H1 (cell line): ENCODE data around the gene ARHGEF16. TPM values are rescaled to one million over a fixed set of nuclear protein-coding genes. Genes with fewer than 3 reads are reported as not detected.

Source experiments
- CTCF ChIA-PET: fragments of 300-600 bp; sonication (Branson Sonifier 250); formaldehyde crosslinking; loops from one replicate; lab custom pipeline; 2021; ENCODE audit not compliant: partially characterized antibody; lab: Charles Lee
- POLR2A ChIA-PET: fragments of 300-600 bp; sonication (Branson Sonifier 250); formaldehyde crosslinking; loops from one replicate; lab custom pipeline; 2021; ENCODE audit warnings: inconsistent platforms; ENCODE audit not compliant: partially characterized antibody; lab: Charles Lee
- DNase-seq, 2 experiments: peaks; one replicate each; pipeline versions ENCODE4 v3.0.0 to v3.0.0-alpha.2; 2010 to 2022; ENCODE audit warnings: low spot score in 2 of 2, low read depth in 1 of 2, mixed read lengths in 1 of 2
- FAIRE-seq: peaks from 2 replicates; lab custom pipeline; 2011; peaks lifted over from hg19 to GRCh38; lab: Jason Lieb, UNC
- H2AFZ ChIP-seq: 2 replicates; pipeline ENCODE4 v1.8.1; 2012; ENCODE audit warnings: low read length, inconsistent platforms
- H2AK5ac ChIP-seq: 2 replicates; pipeline ENCODE4 v1.6.1; 2013; ENCODE audit warnings: low read depth, low read length
- H2BK120ac ChIP-seq: replicated peaks from 2 replicates; pipeline ENCODE3; 2013; ENCODE audit warnings: low read depth, low read length, inconsistent platforms
- H2BK12ac ChIP-seq: 2 replicates; pipeline ENCODE4 v1.6.1; 2013; ENCODE audit warnings: low read depth, low read length
- H2BK15ac ChIP-seq: 2 replicates; pipeline ENCODE4 v1.6.1; 2013; ENCODE audit warnings: low read length
- H2BK20ac ChIP-seq: 2 replicates; pipeline ENCODE4 v1.6.1; 2013; ENCODE audit warnings: low read length
- H2BK5ac ChIP-seq: 2 replicates; pipeline ENCODE4 v1.6.1; 2013; ENCODE audit warnings: low read depth, low read length
- H3K14ac ChIP-seq: 2 replicates; pipeline ENCODE4 v1.6.1; 2013; ENCODE audit warnings: inconsistent platforms; ENCODE audit not compliant: insufficient read length
- H3K18ac ChIP-seq: 2 replicates; pipeline ENCODE4 v1.6.1; 2013; ENCODE audit warnings: low read length; ENCODE audit errors: extremely low read depth
- H3K23ac ChIP-seq: 2 replicates; pipeline ENCODE4 v1.6.1; 2013; ENCODE audit warnings: inconsistent platforms; ENCODE audit not compliant: insufficient read length
- H3K23me2 ChIP-seq: 2 replicates; pipeline ENCODE4 v1.6.1; 2013; ENCODE audit warnings: low read depth, low read length
- H3K27ac ChIP-seq: 2 replicates; pipeline ENCODE4 v1.6.1; 2011; ENCODE audit warnings: low read depth, low read length, inconsistent platforms
- H3K27me3 ChIP-seq, 4 experiments: replicated peaks in 1 of 4; 1 replicate in 1 of 4; 2 replicates in 3 of 4; pipeline versions ENCODE4 v1.6.1 to v1.8.1; 2011 to 2013; ENCODE audit warnings: low read length in 3 of 4, mild to moderate bottlenecking in 3 of 4, inconsistent platforms in 2 of 4, mixed read lengths in 2 of 4, moderate library complexity in 1 of 4; ENCODE audit not compliant: control insufficient read depth in 3 of 4, insufficient read depth in 3 of 4; ENCODE audit errors: extremely low read depth in 1 of 4
- H3K36me3 ChIP-seq, 4 experiments: 2 replicates each; pipeline versions ENCODE4 v1.6.1 to v1.8.1; 2011 to 2013; ENCODE audit warnings: mild to moderate bottlenecking in 4 of 4, low read length in 3 of 4, moderate library complexity in 2 of 4, control low read depth in 1 of 4, inconsistent platforms in 1 of 4; ENCODE audit not compliant: insufficient read depth in 4 of 4, control insufficient read depth in 2 of 4
- H3K4ac ChIP-seq: replicated peaks from 2 replicates; pipeline ENCODE3; 2013; ENCODE audit warnings: low read length, low read depth, mixed read lengths, inconsistent platforms; ENCODE audit not compliant: insufficient read length
- H3K4me1 ChIP-seq, 4 experiments: replicated peaks in 1 of 4; 1 replicate in 1 of 4; 2 replicates in 3 of 4; pipeline versions ENCODE4 v1.6.1 to v1.8.1; 2011 to 2013; ENCODE audit warnings: low read length in 3 of 4, inconsistent platforms in 2 of 4, mixed read lengths in 1 of 4; ENCODE audit not compliant: insufficient read depth in 4 of 4, control insufficient read depth in 3 of 4
- H3K4me2 ChIP-seq, 2 experiments: 2 replicates each; pipeline versions ENCODE4 v1.6.1 to v1.8.1; 2011 to 2013; ENCODE audit warnings: low read depth in 2 of 2, low read length in 2 of 2, control low read depth in 1 of 2, inconsistent platforms in 1 of 2, mild to moderate bottlenecking in 1 of 2; ENCODE audit not compliant: insufficient read depth in 1 of 2
- H3K4me3 ChIP-seq, 4 experiments: fragments of 200-600, 300-600 bp in 1 of 4; sonication (generic), shearing (Covaris generic), sonication (Bioruptor Twin) in 1 of 4; 2 replicates each; pipeline versions ENCODE4 v1.5.1 to v1.8.1; 2011 to 2016; ENCODE audit warnings: low read length in 4 of 4, low read depth in 3 of 4, control low read depth in 2 of 4, inconsistent platforms in 2 of 4, mild to moderate bottlenecking in 2 of 4, mixed read lengths in 1 of 4, moderate library complexity in 1 of 4; ENCODE audit not compliant: insufficient read depth in 2 of 4; ENCODE audit errors: extremely low read depth in 1 of 4
- H3K56ac ChIP-seq: replicated peaks from 2 replicates; pipeline ENCODE3; 2013; ENCODE audit warnings: low read depth, mild to moderate bottlenecking, mixed read lengths, low read length, inconsistent platforms; ENCODE audit not compliant: insufficient read length
- H3K79me1 ChIP-seq: 2 replicates; pipeline ENCODE4 v1.6.1; 2013; ENCODE audit warnings: low read depth, low read length, control low read depth
- H3K79me2 ChIP-seq, 2 experiments: 2 replicates each; pipeline versions ENCODE4 v1.6.1 to v1.8.1; 2012 to 2013; ENCODE audit warnings: low read length in 2 of 2, mild to moderate bottlenecking in 2 of 2, inconsistent platforms in 1 of 2; ENCODE audit not compliant: insufficient read depth in 2 of 2, control insufficient read depth in 1 of 2
- H3K9ac ChIP-seq, 4 experiments: replicated peaks in 1 of 4; 1 replicate in 1 of 4; 2 replicates in 3 of 4; pipeline versions ENCODE4 v1.6.1 to v1.8.1; 2011 to 2013; ENCODE audit warnings: low read depth in 3 of 4, low read length in 3 of 4, control low read depth in 2 of 4, mild to moderate bottlenecking in 2 of 4, moderate library complexity in 2 of 4, inconsistent platforms in 1 of 4; ENCODE audit errors: extremely low read depth in 1 of 4
- H3K9me3 ChIP-seq, 2 experiments: 2 replicates each; pipeline versions ENCODE4 v1.6.1 to v1.8.1; 2012 to 2013; ENCODE audit warnings: mild to moderate bottlenecking in 2 of 2, moderate library complexity in 2 of 2, control low read depth in 1 of 2, inconsistent platforms in 1 of 2, low read depth in 1 of 2, low read length in 1 of 2, mixed read lengths in 1 of 2; ENCODE audit not compliant: insufficient read depth in 2 of 2
- H4K20me1 ChIP-seq, 2 experiments: replicated peaks in 1 of 2; 2 replicates each; pipeline versions ENCODE3 to v1.8.1; 2011 to 2013; ENCODE audit warnings: inconsistent platforms in 2 of 2, low read length in 2 of 2, mild to moderate bottlenecking in 1 of 2; ENCODE audit not compliant: insufficient read depth in 2 of 2, control insufficient read depth in 1 of 2
- H4K5ac ChIP-seq: 2 replicates; pipeline ENCODE4 v1.6.1; 2013; ENCODE audit warnings: low read length, low read depth, mixed read lengths, inconsistent platforms; ENCODE audit not compliant: insufficient read length
- H4K8ac ChIP-seq: 2 replicates; pipeline ENCODE4 v1.8.0; 2013; ENCODE audit warnings: mild to moderate bottlenecking, moderate library complexity, low read length, inconsistent platforms; ENCODE audit not compliant: insufficient read depth; ENCODE audit errors: extremely low read depth
- H4K91ac ChIP-seq: replicated peaks from 2 replicates; pipeline ENCODE3; 2013; ENCODE audit warnings: low read length, mixed read lengths, inconsistent platforms; ENCODE audit not compliant: insufficient read length
- ASH2L ChIP-seq: fragments of 200-600, 300-600 bp; sonication (generic); IDR thresholded peaks from one replicate; pipeline ENCODE4 v1.7.1; 2017; ENCODE audit warnings: low read length
- BACH1 ChIP-seq: IDR thresholded peaks from 2 replicates; pipeline ENCODE4 v1.6.1; 2012; ENCODE audit warnings: low read length, improper control_type of control experiment
- E2F6 ChIP-seq: IDR thresholded peaks from 2 replicates; pipeline ENCODE4 v1.6.1; 2012; ENCODE audit warnings: inconsistent platforms
- EZH2 ChIP-seq: fragments of 200-600 bp; sonication (generic); IDR thresholded peaks from 2 replicates; pipeline ENCODE4 v1.7.1; 2012; ENCODE audit warnings: low read depth, mild to moderate bottlenecking, moderate library complexity, low read length, inconsistent platforms; ENCODE audit not compliant: severe bottlenecking
- FOSL1 ChIP-seq: IDR thresholded peaks from 2 replicates; pipeline ENCODE4 v1.6.1; 2011; ENCODE audit warnings: mild to moderate bottlenecking, low read depth, low read length, moderate library complexity; ENCODE audit not compliant: insufficient read depth
- KDM4A ChIP-seq: IDR thresholded peaks from one replicate; pipeline ENCODE4 v1.7.1; 2012; ENCODE audit warnings: low read depth, mild to moderate bottlenecking, moderate library complexity, low read length, inconsistent platforms; ENCODE audit not compliant: severe bottlenecking
- POLR2A ChIP-seq, 2 experiments: IDR thresholded peaks; 1 replicate in 1 of 2; 2 replicates in 1 of 2; pipeline ENCODE4 v1.6.1; 2011; ENCODE audit warnings: low read depth in 2 of 2, low read length in 2 of 2, mild to moderate bottlenecking in 2 of 2; ENCODE audit errors: control extremely low read depth in 1 of 2
- POU5F1 ChIP-seq: IDR thresholded peaks from 2 replicates; pipeline ENCODE4 v1.6.1; 2011; ENCODE audit warnings: low read depth, mild to moderate bottlenecking, low read length, moderate library complexity
- SP2 ChIP-seq: IDR thresholded peaks from 2 replicates; pipeline ENCODE4 v1.6.1; 2012; ENCODE audit warnings: mild to moderate bottlenecking, low read length, inconsistent platforms
- SUZ12 ChIP-seq: fragments of 200-600 bp; sonication (generic); IDR thresholded peaks from 2 replicates; pipeline ENCODE4 v1.6.1; 2012; ENCODE audit warnings: mild to moderate bottlenecking, inconsistent platforms, low read length, moderate library complexity, mixed read lengths
- TAF1 ChIP-seq: IDR thresholded peaks from 2 replicates; pipeline ENCODE4 v1.6.1; 2011; ENCODE audit warnings: mild to moderate bottlenecking, low read depth, low read length
- TAF7 ChIP-seq: optimal IDR thresholded peaks from 2 replicates; pipeline ENCODE3; 2011; ENCODE audit warnings: low read depth, mild to moderate bottlenecking, inconsistent platforms, low read length, moderate library complexity, borderline replicate concordance
- WGBS, 2 experiments: shearing (Covaris generic) in 1 of 2; methylation state at CpG; one replicate each; pipeline versions ENCODE4 v1.1.6 to v1.1.7; 2013 to 2015; ENCODE audit warnings: low lambda C conversion rate in 2 of 2, mixed read lengths in 2 of 2, inconsistent platforms in 1 of 2, low coverage in 1 of 2, missing lambda C conversion rate in 1 of 2; ENCODE audit not compliant: insufficient replicate concordance in 2 of 2, insufficient coverage in 1 of 2, insufficient read length in 1 of 2; ENCODE audit errors: extremely low coverage in 1 of 2, missing lambda C conversion rate in 1 of 2; 5-methylcytosine and 5-hydroxymethylcytosine counted together
- polyA plus RNA-seq, 7 experiments: library from polyadenylated mRNA; depleted of rRNA in 3 of 7; stranded (reverse) in 5 of 7; unstranded in 2 of 7; fragments of >200 nt in 5 of 7; fragments of 200-250 nt in 2 of 7; gene quantifications; 1 replicate in 5 of 7; 2 replicates in 1 of 7; 4 replicates in 1 of 7; pipeline versions ENCODE4 v1.2.1 to v1.2.3, GENCODE V29; 2011 to 2013; ENCODE audit warnings: missing spikeins in 2 of 7, mixed read lengths in 2 of 7
- total RNA-seq: library from RNA; stranded (reverse); fragmentation: NEBNext Ultra II Directional; extraction: Animal tissue kit (Norgen Biotek cat#: 25700); gene quantifications from 2 replicates; pipeline ENCODE4 v1.2.1, GENCODE V29; 2021

ARHGEF16 gene
- total and polyA plus RNA-seq, 2 of the 8 experiments (the other 6 are each of a cell fraction or from before 2014, with no cell fraction given) = 18.3 to 20.7 TPM

DNA sequence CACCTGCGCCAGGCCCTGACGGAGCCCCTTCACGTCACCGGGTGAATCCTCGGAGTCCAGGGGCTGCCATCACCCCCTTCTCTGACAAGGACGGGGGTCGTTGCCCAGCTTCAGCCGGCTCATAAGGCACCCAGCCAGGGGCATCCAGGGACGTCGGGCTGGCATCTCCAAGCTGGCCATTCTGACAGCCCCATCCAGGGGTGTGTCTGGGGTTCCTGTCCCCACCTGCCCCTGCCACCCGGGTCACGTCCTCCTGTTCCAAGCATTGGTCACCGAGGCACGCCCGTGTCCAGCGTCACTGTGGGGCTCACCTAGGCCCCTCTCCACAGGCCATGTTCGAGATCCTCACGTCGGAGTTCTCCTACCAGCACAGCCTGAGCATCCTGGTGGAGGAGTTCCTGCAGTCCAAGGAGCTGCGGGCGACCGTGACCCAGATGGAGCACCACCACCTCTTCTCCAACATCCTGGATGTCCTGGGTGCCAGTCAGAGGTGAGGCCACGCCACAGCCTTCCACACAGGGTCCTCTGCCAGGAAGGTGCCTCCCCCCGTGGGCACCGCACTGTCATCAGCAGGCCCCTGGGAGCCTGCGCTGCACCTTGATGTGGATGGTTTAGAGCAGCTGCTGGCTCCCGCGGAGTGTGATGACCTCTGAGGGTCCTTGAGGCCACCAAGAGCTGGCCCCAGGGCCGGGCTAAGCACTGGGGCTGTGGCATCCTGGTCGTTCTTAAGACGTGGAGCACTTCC lies 14.8 kb downstream of the ARHGEF16 start:
- Histone ChIP-seq H3K79me1 (no peaks in the 10 kb centered on the region; the same call in 1 of the 2 replicates), H3K9me3 (no peaks in the 10 kb centered on the region), H3K18ac (no peak overlapping the region), H3K4me2 (no peak overlapping the region), H3K56ac (no peak overlapping the region), H2BK120ac (no peak overlapping the region), H2BK5ac (peak overlapping the region; percentile 9; the same call in 1 of the 2 replicates), H3K23me2 (peaks cover 5% of the 10 kb centered on the region; the same call in 1 of the 2 replicates), H4K91ac (no peak overlapping the region), H3K79me2 (no peaks in the 10 kb centered on the region), H4K20me1 (peaks cover 0 to 10% of the 10 kb centered on the region in 2 experiments), H2BK20ac (no peak overlapping the region), H3K9ac (no peak overlapping the region), H3K4ac (no peak overlapping the region), H4K8ac (no peak overlapping the region), H3K27me3 (no peaks in the 10 kb centered on the region), H4K5ac (no peak overlapping the region), H3K4me1 (peaks cover 0 to 22% (median 16%) of the 10 kb centered on the region in 4 experiments; a peak in 6 of 7 replicates), H2BK12ac (no peak overlapping the region), H3K27ac (no peak overlapping the region), H3K23ac (no peak overlapping the region), H3K4me3 (no peak overlapping the region), H2AK5ac (no peak overlapping the region), H2AFZ (no peak overlapping the region), H2BK15ac (no peak overlapping the region), H3K36me3 (peaks cover 0 to 14% (median 4%) of the 10 kb centered on the region in 4 experiments; a peak in 5 of 8 replicates), H3K14ac (no peak overlapping the region)
- CTCF ChIA-PET = interaction anchor here (1.0 to 3.7 kb wide), 3 partner anchors 14 to 122 kb away, joined by 3 to 12 read pairs (median 5); no protein-coding TSS in a partner anchor
- no peak for DNase-seq
- 94% methylated on average over 29 of the region's 31 CpGs; no CpG with 5 or more reads in 1 of the 2 experiments for WGBS, 2 experiments
- POLR2A ChIA-PET = interaction anchor here (0.6 to 1.4 kb wide), 2 partner anchors 11 to 157 kb away, joined by 3 read pairs; no protein-coding TSS in a partner anchor
- FAIRE-seq = no peak
- TF ChIP-seq SP2 (no peak), POU5F1 (no peak), KDM4A (no peak), ASH2L (no peak), TAF7 (no peak), TAF1 (no peak), FOSL1 (no peak), EZH2 (no peak), E2F6 (no peak), SUZ12 (no peak), POLR2A (IDR thresholded peaks at IDR 0.05; ENCODE audit: control extremely low read depth in 1 of 2, low read depth in 2 of 2, low read length in 2 of 2) (no peak), BACH1 (no peak)
